Measurements from ENCODE around the gene ALAS1. TPM values are rescaled to one million over a fixed set of nuclear protein-coding genes. Genes with fewer than 3 reads are reported as not detected.

The ALAS1 gene
- total and polyA plus RNA-seq, 2 donors (not counting 3 experiments of a cell fraction or from before 2014, with no cell fraction given): 45.1 to 72.1 TPM

GRCh38 chr3:52176180-52176752 is 21.7 kb upstream of the ALAS1 start:
- Histone ChIP-seq H3K4me1 (ENCODE audit: control insufficient read depth, extremely low read depth, insufficient read depth, low read length) (no peaks in the 10 kb centered on the region), H3K9me1 (replicated peaks; ENCODE audit: control insufficient read depth, extremely low read depth, insufficient read depth, low read length) (no peaks in the 10 kb centered on the region), H3K36me3 (ENCODE audit: control insufficient read depth in 2 of 2, extremely low read depth in 1 of 2, insufficient read depth in 2 of 2, low read length in 2 of 2) (no peaks in the 10 kb centered on the region), H3K9ac (replicated peaks; ENCODE audit: extremely low read depth, insufficient read depth, low read length) (no peak overlapping the region), H3K9me3 (replicated peaks; ENCODE audit: control insufficient read depth, insufficient read depth, low read length) (no peaks in the 10 kb centered on the region), H4K20me1 (replicated peaks; ENCODE audit: control insufficient read depth, extremely low read depth, insufficient read depth, low read length) (no peaks in the 10 kb centered on the region), H3K4me2 (ENCODE audit: insufficient read depth, low read length) (no peak overlapping the region), H2AFZ (ENCODE audit: low read depth, low read length) (no peak overlapping the region), H3K4me3 (replicated peaks in 1 of 3; ENCODE audit: insufficient read depth in 1 of 3, low read depth in 1 of 3, low read length in 3 of 3) (no peak overlapping the region), H3K79me2 (ENCODE audit: control insufficient read depth, insufficient read depth, low read length) (no peaks in the 10 kb centered on the region), H3K27me3 (ENCODE audit: control insufficient read depth in 2 of 2, insufficient read depth in 2 of 2, low read length in 2 of 2) (peaks cover 0 to 4% of the 10 kb centered on the region in 2 experiments), H3K27ac (ENCODE audit: insufficient read depth, low read depth, low read length) (no peak overlapping the region)
- ChIA-PET POLR2A (no interaction called here), CTCF (no interaction called here)
- BruUV-seq (replicated peaks): no TSS peak
- no peak for FAIRE-seq
- TF ChIP-seq EZH2 (IDR thresholded peaks at IDR 0.05; ENCODE audit: borderline replicate concordance, low read depth, low read length, severe bottlenecking): no peak
- no peak for TF ChIP-seq GATA2 (IDR thresholded peaks at IDR 0.05; ENCODE audit: insufficient read depth, insufficient read length, low read depth, low read length)
- TF ChIP-seq MYC (IDR thresholded peaks at IDR 0.05; ENCODE audit: low read depth, low read length): no peak
- no peak for TF ChIP-seq POLR2AphosphoS5 (IDR thresholded peaks at IDR 0.05; ENCODE audit: insufficient read depth, low read depth, low read length)
- TF ChIP-seq POLR2A (IDR thresholded peaks at IDR 0.05; ENCODE audit: low read depth, low read length): no peak
- no peak for TF ChIP-seq FOS (IDR thresholded peaks at IDR 0.05; ENCODE audit: borderline replicate concordance, insufficient read depth, low read length)
- no peak for TF ChIP-seq JUN (IDR thresholded peaks at IDR 0.05; ENCODE audit: borderline replicate concordance, insufficient read depth, insufficient read length, low read depth)
- TF ChIP-seq MAX (IDR thresholded peaks at IDR 0.05; ENCODE audit: insufficient read depth, insufficient read length): no peak
- intact Hi-C loops (cut with micrococcal nuclease) (no loop called here), dilution Hi-C loops (cut with MboI; ENCODE audit: extremely low pct_ligation_motif_present, low sequenced_read_pairs) (no loop called here)
- no peak for DNase-seq (ENCODE audit: low read depth, low spot score)
